ENCODE results near the gene VPS54.
A peak's percentile ranks its signal among the peaks of the same experiment; 100 is the strongest.

Gene VPS54

DNA sequence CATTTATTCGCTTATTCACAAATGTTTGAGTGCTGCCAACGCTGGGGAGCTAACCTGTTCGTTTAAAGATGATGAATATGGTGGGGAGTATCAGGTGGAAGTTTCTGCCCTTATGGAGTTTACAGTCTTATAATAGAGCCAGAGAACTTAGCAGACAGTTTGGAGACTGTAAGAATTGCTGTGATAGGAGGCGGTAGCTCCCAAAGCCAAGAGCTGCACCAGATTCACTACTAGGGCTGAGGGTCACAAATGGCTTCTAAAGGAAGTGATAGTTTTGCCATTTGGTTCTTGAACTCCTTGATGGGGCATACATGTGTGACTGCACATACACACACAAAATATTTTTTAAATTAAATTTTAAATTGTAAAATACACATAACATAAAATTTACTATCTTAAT, 148.5 kb downstream of the VPS54 start:
- no peak for TF ChIP-seq CTCF (IDR thresholded peaks at IDR 0.05; ENCODE audit: insufficient read depth, low read depth, low read length, missing control alignments)
- DNase-seq (ENCODE audit: low read depth), result no peak

GRCh38 chr2:63866009-63866709, 153.1 kb downstream of the VPS54 start:
- DNase-seq (ENCODE audit: low read depth), result no peak
- TF ChIP-seq CTCF (IDR thresholded peaks at IDR 0.05; ENCODE audit: insufficient read depth, low read depth, low read length, missing control alignments), result no peak
- no peak overlapping the region for H3K4me3 ChIP-seq (ENCODE audit: low read length)

More for the DNA sequence above, 148.5 kb downstream of the VPS54 start:
- H3K4me3 ChIP-seq (ENCODE audit: low read length), result no peak overlapping the region

DNA sequence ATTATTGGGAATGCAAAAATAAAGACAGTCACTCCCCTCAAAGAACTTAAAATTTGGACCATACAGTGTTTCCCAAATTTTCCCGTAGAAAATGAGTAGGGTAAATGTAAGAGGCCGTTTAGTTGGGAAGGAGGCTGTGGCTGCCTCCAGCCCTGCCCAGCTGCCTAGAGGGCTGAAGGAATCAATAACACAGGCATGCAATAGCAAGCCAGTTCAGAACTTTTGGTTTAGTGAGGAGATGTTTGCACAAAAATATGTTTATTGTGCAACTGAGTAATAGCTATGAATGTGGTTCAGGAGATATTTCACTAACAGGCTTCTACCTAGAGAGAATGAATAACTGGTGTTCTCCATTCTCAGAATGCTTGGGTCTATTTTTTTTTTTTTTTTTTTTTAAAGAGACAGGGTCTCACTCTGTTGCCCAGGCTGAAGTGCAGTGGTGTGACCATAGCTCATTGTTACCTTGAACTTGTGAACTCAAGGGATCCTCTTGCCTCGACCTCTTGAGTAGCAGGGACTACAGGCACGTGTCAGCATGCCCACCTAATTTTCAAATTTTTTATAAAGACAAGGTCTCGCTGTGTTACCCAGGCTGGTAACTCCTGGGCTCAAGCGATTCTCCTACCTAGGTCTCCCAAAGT, 153.9 kb downstream of the VPS54 start:
- DNase-seq (ENCODE audit: low read depth), result peak; percentile 66
- TF ChIP-seq CTCF (IDR thresholded peaks at IDR 0.05; ENCODE audit: insufficient read depth, low read depth, low read length, missing control alignments), result no peak
- no peak overlapping the region for H3K4me3 ChIP-seq (ENCODE audit: low read length)

DNA sequence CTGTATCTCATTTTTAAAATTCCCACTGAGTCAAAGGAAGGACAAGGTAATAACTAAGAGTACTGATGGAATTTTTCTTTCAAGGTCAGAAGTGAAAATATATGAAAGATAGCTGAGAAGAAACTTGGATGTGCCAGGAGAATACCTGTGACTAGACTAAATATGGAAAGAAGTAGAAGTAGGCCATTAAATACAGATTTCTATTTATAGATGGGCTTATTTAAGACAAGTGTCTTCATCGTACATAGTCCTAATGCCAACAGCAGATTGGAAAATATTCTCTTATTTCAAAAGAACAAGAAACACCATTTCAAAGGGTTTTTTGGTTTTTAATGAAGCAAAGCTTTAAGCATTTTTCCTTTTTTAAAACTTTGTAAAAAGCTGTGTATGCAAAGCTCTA, 155.5 kb downstream of the VPS54 start:
- DNase-seq (ENCODE audit: low read depth), result no peak
- TF ChIP-seq CTCF (IDR thresholded peaks at IDR 0.05; ENCODE audit: insufficient read depth, low read depth, low read length, missing control alignments), result no peak
- H3K4me3 ChIP-seq (ENCODE audit: low read length), result no peak overlapping the region

GRCh38 chr2:63862806-63863205, 156.4 kb downstream of the VPS54 start:
- no peak for TF ChIP-seq CTCF (IDR thresholded peaks at IDR 0.05; ENCODE audit: insufficient read depth, low read depth, low read length, missing control alignments)
- H3K4me3 ChIP-seq (ENCODE audit: low read length), result no peak overlapping the region
- DNase-seq (ENCODE audit: low read depth), result peak; percentile 86

- peak; percentile 49 for TF ChIP-seq CTCF (IDR thresholded peaks at IDR 0.05; ENCODE audit: insufficient read depth, low read depth, low read length, missing control alignments)
- DNase-seq (ENCODE audit: low read depth), result peak; percentile 72
- H3K4me3 ChIP-seq (ENCODE audit: low read length), result no peak overlapping the region
Observed at GRCh38 chr2:63861220-63861822, 157.9 kb downstream of the VPS54 start.
